HCT116 (cell line): ENCODE measurements around the gene GMDS. TPM values are rescaled to one million over a fixed set of nuclear protein-coding genes. Genes with fewer than 3 reads are reported as not detected.

Experiments
- ATAC-seq: fragments of 200-7000 bp; cut with Tn5 transposase; 2 replicates; pipeline ENCODE4 v1.9.1; 2020; ENCODE audit warnings: mild to moderate bottlenecking, moderate library complexity
- BruUV-seq: library from RNA; stranded (reverse); fragments of 400-500 nt; replicated peaks from 2 replicates; lab custom pipeline; 2021; lab: Mats Ljungman, UMichigan
- CTCF ChIA-PET: fragments of 300-600 bp; sonication (Branson Sonifier 250); formaldehyde crosslinking; loops from one replicate; lab custom pipeline; 2021; ENCODE audit warnings: antibody characterized with exemption; lab: Charles Lee
- POLR2A ChIA-PET: fragments of 300-600, 350-600 bp; sonication (Branson Sonifier 250); formaldehyde crosslinking; loops from one replicate; lab custom pipeline; 2021; ENCODE audit warnings: antibody characterized with exemption; lab: Charles Lee
- RAD21 ChIA-PET, 2 experiments: fragments of 300-600 bp; sonication (Branson Sonifier 250); formaldehyde crosslinking; loops; one replicate each; lab custom pipeline; 2023; ENCODE audit warnings: low total read pairs in 2 of 2; ENCODE audit not compliant: uncharacterized antibody in 2 of 2, unreplicated experiment in 2 of 2, low non-redundant PET in 1 of 2; lab: Charles Lee
- DNase-seq: peaks from one replicate; pipeline ENCODE4 v3.0.0-alpha.2; 2010; ENCODE audit warnings: low read depth, low spot score
- H2AFZ ChIP-seq: fragments of 200-600 bp; shearing (Covaris generic), sonication (generic); 2 replicates; pipeline ENCODE4 v1.6.1; 2017; ENCODE audit warnings: low read depth, mixed run types, mixed read lengths, antibody characterized with exemption, low read length; ENCODE audit not compliant: poor library complexity, severe bottlenecking
- H3K27ac ChIP-seq: 2 replicates; pipeline ENCODE4 v1.5.1; 2012; ENCODE audit warnings: low read depth, low read length
- H3K27me3 ChIP-seq: fragments of 200-600 bp; sonication (generic); 2 replicates; pipeline ENCODE4 v1.6.1; 2016; ENCODE audit warnings: mixed run types, low read length, mixed read lengths; ENCODE audit not compliant: insufficient read depth
- H3K36me3 ChIP-seq, 2 experiments: fragments of 200-500 bp in 1 of 2; fragments of 200-600 bp in 1 of 2; sonication (Bioruptor generic) in 1 of 2; sonication (generic) in 1 of 2; 2 replicates each; pipeline versions ENCODE4 v1.5.1 to v1.6.1; 2014 to 2016; ENCODE audit warnings: low read length in 2 of 2, inconsistent platforms in 1 of 2, mixed read lengths in 1 of 2, mixed run types in 1 of 2; ENCODE audit not compliant: insufficient read depth in 2 of 2, control insufficient read depth in 1 of 2
- H3K4me1 ChIP-seq, 2 experiments: fragments of 200-600 bp in 1 of 2; sonication (generic) in 1 of 2; 2 replicates each; pipeline versions ENCODE4 v1.5.1 to v1.6.1; 2012 to 2017; ENCODE audit warnings: low read length in 2 of 2, inconsistent platforms in 1 of 2, mild to moderate bottlenecking in 1 of 2, mixed read lengths in 1 of 2, mixed run types in 1 of 2, moderate library complexity in 1 of 2; ENCODE audit not compliant: insufficient read depth in 2 of 2, control insufficient read depth in 1 of 2
- H3K4me2 ChIP-seq: fragments of 200-600 bp; sonication (generic); 2 replicates; pipeline ENCODE4 v1.6.1; 2017; ENCODE audit warnings: mixed run types, low read length, mixed read lengths
- H3K4me3 ChIP-seq, 2 experiments: fragments of 200-600 bp in 1 of 2; sonication (generic) in 1 of 2; replicated peaks in 1 of 2; 2 replicates each; pipeline ENCODE4 v1.5.1; 2011 to 2016; ENCODE audit warnings: low read length in 2 of 2, control low read depth in 1 of 2, low read depth in 1 of 2, mild to moderate bottlenecking in 1 of 2, mixed read lengths in 1 of 2, mixed run types in 1 of 2
- H3K79me2 ChIP-seq: fragments of 200-600 bp; sonication (generic); 2 replicates; pipeline ENCODE4 v1.6.1; 2017; ENCODE audit warnings: mild to moderate bottlenecking, mixed run types, low read length, moderate library complexity, mixed read lengths; ENCODE audit not compliant: insufficient read depth
- H3K9ac ChIP-seq: fragments of 200-600 bp; sonication (generic); 2 replicates; pipeline ENCODE4 v1.6.1; 2016; ENCODE audit warnings: low read length, mixed read lengths
- H3K9me2 ChIP-seq: fragments of 200-600 bp; sonication (generic), shearing (Covaris generic); 2 replicates; pipeline ENCODE4 v1.6.1; 2017; ENCODE audit warnings: mixed run types, mild to moderate bottlenecking, moderate library complexity; ENCODE audit not compliant: insufficient read depth
- H3K9me3 ChIP-seq, 2 experiments: fragments of 200-500 bp in 1 of 2; fragments of 200-600 bp in 1 of 2; sonication (Bioruptor generic) in 1 of 2; sonication (generic) in 1 of 2; 2 replicates each; pipeline ENCODE4 v1.6.1; 2014 to 2017; ENCODE audit warnings: low read length in 2 of 2, mixed read lengths in 2 of 2, inconsistent platforms in 1 of 2, low read depth in 1 of 2, mild to moderate bottlenecking in 1 of 2, mixed run types in 1 of 2, moderate library complexity in 1 of 2; ENCODE audit not compliant: control insufficient read depth in 1 of 2, insufficient read depth in 1 of 2
- H4K20me1 ChIP-seq: fragments of 200-600 bp; sonication (generic), shearing (Covaris generic); 2 replicates; pipeline ENCODE4 v1.6.1; 2017; ENCODE audit warnings: mixed run types, mild to moderate bottlenecking, moderate library complexity; ENCODE audit not compliant: insufficient read depth
- CEBPB ChIP-seq: IDR thresholded peaks from 2 replicates; pipeline ENCODE4 v1.6.1; 2012; ENCODE audit warnings: low read depth
- CTCF ChIP-seq, 3 experiments: fragments of 200-600 bp in 1 of 3; sonication (generic) in 1 of 3; IDR thresholded peaks in 2 of 3; conservative IDR thresholded peaks in 1 of 3; 2 replicates each; pipeline ENCODE4 v1.5.1; 2012 to 2017; ENCODE audit warnings: low read depth in 2 of 3, low read length in 2 of 3, antibody characterized with exemption in 1 of 3, borderline replicate concordance in 1 of 3, control low read depth in 1 of 3, mild to moderate bottlenecking in 1 of 3, mixed read lengths in 1 of 3, mixed run types in 1 of 3, moderate library complexity in 1 of 3; ENCODE audit not compliant: insufficient read depth in 1 of 3
- EGR1 ChIP-seq: IDR thresholded peaks from 2 replicates; pipeline ENCODE4 v1.6.1; 2012; ENCODE audit warnings: low read depth
- EZH2 ChIP-seq: fragments of 200-600 bp; sonication (generic); IDR thresholded peaks from 2 replicates; pipeline ENCODE4 v1.6.1; 2017; ENCODE audit warnings: antibody characterized with exemption, mixed run types
- FOSL1 ChIP-seq: IDR thresholded peaks from 2 replicates; pipeline ENCODE4 v1.6.1; 2012; ENCODE audit warnings: low read depth
- MAX ChIP-seq: IDR thresholded peaks from 2 replicates; pipeline ENCODE4 v1.6.1; 2012
- POLR2AphosphoS5 ChIP-seq: IDR thresholded peaks from 2 replicates; pipeline ENCODE4 v1.6.1; 2011; ENCODE audit warnings: mild to moderate bottlenecking, low read depth, low read length, moderate library complexity
- RAD21 ChIP-seq: IDR thresholded peaks from 2 replicates; pipeline ENCODE4 v1.6.1; 2012; ENCODE audit warnings: low read depth, mild to moderate bottlenecking
- REST ChIP-seq: IDR thresholded peaks from 2 replicates; pipeline ENCODE4 v1.6.1; 2012; ENCODE audit warnings: low read depth
- SP1 ChIP-seq: IDR thresholded peaks from 2 replicates; pipeline ENCODE4 v1.6.1; 2012; ENCODE audit warnings: low read depth
- SRF ChIP-seq: IDR thresholded peaks from 2 replicates; pipeline ENCODE4 v1.6.1; 2012; ENCODE audit warnings: low read depth
- YY1 ChIP-seq: IDR thresholded peaks from 2 replicates; pipeline ENCODE4 v1.6.1; 2011; ENCODE audit warnings: low read length, low read depth, moderate library complexity, mild to moderate bottlenecking; ENCODE audit not compliant: insufficient replicate concordance; ENCODE audit errors: extremely low read depth
- ZBTB33 ChIP-seq: IDR thresholded peaks from 2 replicates; pipeline ENCODE4 v1.6.1; 2011; ENCODE audit warnings: mild to moderate bottlenecking, low read length, moderate library complexity; ENCODE audit not compliant: insufficient replicate concordance; ENCODE audit errors: extremely low read depth
- intact Hi-C: fragments of 100-400 bp; cut with micrococcal nuclease; formaldehyde crosslinking; loops from 2 replicates; pipeline ENCODE4 v1.10.0; 2022
- total RNA-seq: library from RNA; stranded (reverse); gene quantifications from one replicate; pipeline ENCODE4 v1.2.1, GENCODE V29; 2021; ENCODE audit not compliant: unreplicated experiment

GMDS gene
- total RNA-seq, 1 experiment from 2014 or later, result 34.4 TPM

GRCh38 chr6:2190661-2191389 is 54.6 kb downstream of the GMDS start (continued):
- TF ChIP-seq ZBTB33 (no peak), RAD21 (no peak), MAX (no peak)

DNA sequence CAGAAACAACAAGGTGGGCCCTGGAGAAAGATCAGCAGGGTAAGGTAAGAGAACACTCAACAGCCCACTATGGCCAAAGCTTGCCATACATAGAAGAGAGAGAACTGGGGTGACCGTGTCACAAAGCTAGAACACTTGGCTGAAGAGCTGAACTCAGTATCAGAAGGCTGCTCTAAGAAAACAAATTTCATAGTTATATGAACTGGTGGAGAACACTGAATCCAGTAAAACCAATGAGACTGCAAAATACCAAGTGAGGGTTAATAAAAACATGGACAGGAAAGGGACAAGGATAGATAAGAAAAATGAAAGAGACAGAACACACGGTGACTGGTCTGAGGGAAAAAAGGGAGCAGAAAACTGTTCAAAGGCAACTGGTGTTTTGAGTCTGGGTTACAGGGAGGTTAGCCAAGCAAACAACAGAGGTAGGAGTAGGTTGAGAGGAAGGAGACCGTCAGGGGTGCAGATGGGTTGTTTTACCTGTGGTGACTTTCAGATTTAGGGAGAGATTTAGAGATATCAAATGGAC is 56.5 kb downstream of the GMDS start:
- no TSS peak for BruUV-seq
- no peak overlapping the region for H3K4me3 ChIP-seq
- ATAC-seq (no peak), DNase-seq (no peak)
- ChIA-PET POLR2A (no interaction called here), RAD21 (no interaction called here), CTCF (no interaction called here)
- H3K9me3 ChIP-seq, result no peaks in the 10 kb centered on the region
- no peaks in the 10 kb centered on the region for H4K20me1 ChIP-seq
- no peak overlapping the region for H3K9ac ChIP-seq
- TF ChIP-seq POLR2AphosphoS5 (no peak), SRF (no peak), SP1 (no peak), REST (no peak), CTCF (IDR thresholded peaks at IDR 0.05 in 2 of 3, conservative IDR thresholded peaks at IDR 0.05 in 1 of 3; ENCODE audit: borderline replicate concordance in 1 of 3, insufficient read depth in 1 of 3, low read depth in 2 of 3, low read length in 2 of 3) (no peak), CEBPB (no peak), MAX (no peak), EGR1 (no peak), FOSL1 (no peak), YY1 (no peak), EZH2 (no peak)
- intact Hi-C loops, result no loop called here
- no peaks in the 10 kb centered on the region for H3K9me2 ChIP-seq
- H3K4me2 ChIP-seq, result no peak overlapping the region
- no peak overlapping the region for H2AFZ ChIP-seq
- no peaks in the 10 kb centered on the region for H3K4me1 ChIP-seq
- H3K27me3 ChIP-seq, result no peaks in the 10 kb centered on the region
- no peaks in the 10 kb centered on the region for H3K36me3 ChIP-seq
- H3K79me2 ChIP-seq, result no peaks in the 10 kb centered on the region
- no peak overlapping the region for H3K27ac ChIP-seq
